AG09319 (cell line): ENCODE data around the gene DIPK1C.

ENCODE experiments used
- DNase-seq: peaks from one replicate; pipeline ENCODE4 v3.0.0-alpha.2; 2010; ENCODE audit warnings: low read depth; ENCODE audit errors: extremely low read depth
- TF ChIP-seq, protein P1 (sequence below): IDR thresholded peaks from 2 replicates; pipeline ENCODE4 v1.5.1; 2011; ENCODE audit warnings: low read depth, mild to moderate bottlenecking, inconsistent platforms, low read length, moderate library complexity

DIPK1C gene

DNA sequence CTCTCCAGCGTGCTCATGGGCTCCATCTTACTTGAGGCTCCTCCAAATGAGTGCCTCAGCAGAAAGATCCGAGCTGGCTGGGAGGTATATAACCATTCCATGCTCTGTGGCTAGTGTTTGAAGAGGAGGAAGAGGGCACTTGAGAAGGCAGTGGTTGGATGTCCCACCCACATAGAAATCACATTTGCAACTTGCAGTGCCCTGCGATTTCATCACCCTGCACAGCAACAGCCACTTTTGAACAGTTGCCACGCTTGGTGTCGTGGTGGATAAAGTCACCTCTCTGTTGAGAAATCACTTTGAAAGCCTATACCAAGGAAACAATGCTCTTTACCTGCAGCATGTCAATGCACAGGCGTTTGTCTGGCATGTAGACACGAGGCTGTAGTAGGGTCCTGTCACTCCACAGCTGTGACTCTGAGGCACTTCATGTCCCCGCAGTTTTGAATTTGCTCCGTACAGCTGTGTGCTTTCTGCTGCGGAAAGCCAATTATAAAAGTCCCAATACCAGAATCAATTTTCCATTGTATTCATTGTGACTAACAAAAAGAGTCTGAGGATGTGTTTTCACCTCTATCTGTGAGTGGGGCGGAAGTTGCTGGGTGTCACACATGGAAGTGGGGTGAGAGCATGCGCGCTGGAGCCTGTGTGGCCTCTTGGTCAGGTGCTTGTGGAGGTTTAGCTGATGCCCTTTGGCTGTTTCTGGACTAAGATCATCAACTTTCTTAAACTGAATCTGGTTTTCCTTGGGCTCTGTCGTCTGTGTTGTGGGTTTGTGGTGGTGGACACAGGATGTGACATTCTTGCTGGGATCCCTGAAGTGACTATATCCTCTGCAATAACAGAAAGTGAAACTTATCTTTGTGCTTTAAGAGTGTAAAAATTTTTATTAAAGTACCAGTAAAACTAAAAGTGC lies 41.9 kb upstream of the DIPK1C start:
- DNase-seq = no peak
- TF ChIP-seq, protein P1, sequence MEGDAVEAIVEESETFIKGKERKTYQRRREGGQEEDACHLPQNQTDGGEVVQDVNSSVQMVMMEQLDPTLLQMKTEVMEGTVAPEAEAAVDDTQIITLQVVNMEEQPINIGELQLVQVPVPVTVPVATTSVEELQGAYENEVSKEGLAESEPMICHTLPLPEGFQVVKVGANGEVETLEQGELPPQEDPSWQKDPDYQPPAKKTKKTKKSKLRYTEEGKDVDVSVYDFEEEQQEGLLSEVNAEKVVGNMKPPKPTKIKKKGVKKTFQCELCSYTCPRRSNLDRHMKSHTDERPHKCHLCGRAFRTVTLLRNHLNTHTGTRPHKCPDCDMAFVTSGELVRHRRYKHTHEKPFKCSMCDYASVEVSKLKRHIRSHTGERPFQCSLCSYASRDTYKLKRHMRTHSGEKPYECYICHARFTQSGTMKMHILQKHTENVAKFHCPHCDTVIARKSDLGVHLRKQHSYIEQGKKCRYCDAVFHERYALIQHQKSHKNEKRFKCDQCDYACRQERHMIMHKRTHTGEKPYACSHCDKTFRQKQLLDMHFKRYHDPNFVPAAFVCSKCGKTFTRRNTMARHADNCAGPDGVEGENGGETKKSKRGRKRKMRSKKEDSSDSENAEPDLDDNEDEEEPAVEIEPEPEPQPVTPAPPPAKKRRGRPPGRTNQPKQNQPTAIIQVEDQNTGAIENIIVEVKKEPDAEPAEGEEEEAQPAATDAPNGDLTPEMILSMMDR = no peak

DNA sequence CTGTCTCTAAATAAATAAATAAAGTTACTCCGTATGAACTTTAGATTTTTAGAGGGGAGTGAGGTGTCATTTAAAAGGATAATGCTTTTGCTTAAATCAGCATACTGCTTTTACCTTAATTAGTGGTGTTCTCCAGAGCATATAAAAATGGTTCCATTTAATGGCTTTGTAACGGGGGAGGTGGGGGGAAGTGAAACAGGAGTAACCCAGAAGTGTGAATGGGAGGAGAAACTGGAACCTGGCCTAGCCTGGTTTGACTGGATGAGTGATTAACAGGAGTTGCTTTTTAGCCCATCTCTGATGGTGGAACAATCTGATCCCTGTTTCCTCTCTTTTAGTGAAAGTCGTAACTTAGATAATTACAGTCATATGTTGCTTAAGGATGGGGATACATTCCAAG lies 40.7 kb upstream of the DIPK1C start:
- no peak for DNase-seq
- TF ChIP-seq, protein P1 = no peak

DNA sequence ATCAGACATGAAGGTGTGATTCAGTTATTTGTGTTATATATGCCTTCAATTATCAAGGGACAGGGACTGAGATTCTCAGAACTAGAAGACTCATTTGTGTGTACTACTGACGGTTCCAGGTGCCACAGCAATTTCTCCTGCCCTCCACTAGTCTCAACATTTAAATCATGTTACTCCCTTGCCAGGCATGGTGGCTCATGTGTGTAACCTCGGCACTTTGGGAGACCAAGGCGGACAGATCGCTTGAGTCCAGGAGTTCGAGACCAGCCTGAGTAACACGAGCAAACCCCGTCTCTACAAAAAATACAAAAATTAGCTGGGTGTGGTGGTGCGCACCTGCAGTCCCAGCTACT lies 40.2 kb upstream of the DIPK1C start:
- TF ChIP-seq, protein P1 = no peak
- no peak for DNase-seq

DNA sequence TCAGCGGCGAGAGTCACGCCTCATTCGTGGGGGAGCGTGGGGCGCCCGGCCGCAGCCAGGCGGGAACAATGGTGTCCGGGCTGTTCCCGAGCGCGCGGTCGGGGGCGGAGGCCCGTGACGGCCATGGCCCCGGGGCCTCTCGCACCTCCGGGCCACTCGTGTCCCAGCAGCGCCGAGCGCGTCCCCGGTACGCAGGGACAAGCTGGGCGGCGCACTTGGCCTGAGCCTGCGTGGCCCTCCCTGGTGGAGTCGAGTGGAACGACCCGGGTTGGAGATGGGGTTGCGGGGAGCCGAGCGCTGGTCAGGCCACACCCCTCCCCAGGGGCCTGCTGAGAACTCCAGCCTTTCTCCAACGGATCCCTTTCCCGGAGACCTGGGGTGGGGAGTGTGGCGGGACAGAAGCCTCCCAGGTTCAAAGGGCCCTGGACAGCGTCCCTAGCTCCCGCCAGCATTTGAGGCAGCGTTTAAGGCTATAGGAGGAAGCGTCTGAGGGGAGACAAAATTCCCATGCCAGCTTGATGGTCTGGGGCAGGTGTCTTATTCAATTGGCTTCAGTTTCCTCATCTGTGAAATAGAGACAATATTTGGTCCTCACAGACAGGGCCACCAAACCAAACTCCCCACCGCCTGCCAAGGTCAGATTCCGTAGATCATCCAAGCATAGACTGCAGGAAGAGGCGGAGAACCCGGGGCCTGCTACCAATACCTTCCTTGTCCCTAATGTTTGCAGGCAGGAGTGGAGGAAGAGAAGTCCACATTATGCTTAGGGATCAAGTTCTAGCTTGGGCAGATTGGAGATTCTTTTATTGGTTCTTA lies 39.6 kb upstream of the DIPK1C start:
- TF ChIP-seq, protein P1 = 0 out of 2 replicates have a peak, but pooled peaks have one; percentile 0

DNA sequence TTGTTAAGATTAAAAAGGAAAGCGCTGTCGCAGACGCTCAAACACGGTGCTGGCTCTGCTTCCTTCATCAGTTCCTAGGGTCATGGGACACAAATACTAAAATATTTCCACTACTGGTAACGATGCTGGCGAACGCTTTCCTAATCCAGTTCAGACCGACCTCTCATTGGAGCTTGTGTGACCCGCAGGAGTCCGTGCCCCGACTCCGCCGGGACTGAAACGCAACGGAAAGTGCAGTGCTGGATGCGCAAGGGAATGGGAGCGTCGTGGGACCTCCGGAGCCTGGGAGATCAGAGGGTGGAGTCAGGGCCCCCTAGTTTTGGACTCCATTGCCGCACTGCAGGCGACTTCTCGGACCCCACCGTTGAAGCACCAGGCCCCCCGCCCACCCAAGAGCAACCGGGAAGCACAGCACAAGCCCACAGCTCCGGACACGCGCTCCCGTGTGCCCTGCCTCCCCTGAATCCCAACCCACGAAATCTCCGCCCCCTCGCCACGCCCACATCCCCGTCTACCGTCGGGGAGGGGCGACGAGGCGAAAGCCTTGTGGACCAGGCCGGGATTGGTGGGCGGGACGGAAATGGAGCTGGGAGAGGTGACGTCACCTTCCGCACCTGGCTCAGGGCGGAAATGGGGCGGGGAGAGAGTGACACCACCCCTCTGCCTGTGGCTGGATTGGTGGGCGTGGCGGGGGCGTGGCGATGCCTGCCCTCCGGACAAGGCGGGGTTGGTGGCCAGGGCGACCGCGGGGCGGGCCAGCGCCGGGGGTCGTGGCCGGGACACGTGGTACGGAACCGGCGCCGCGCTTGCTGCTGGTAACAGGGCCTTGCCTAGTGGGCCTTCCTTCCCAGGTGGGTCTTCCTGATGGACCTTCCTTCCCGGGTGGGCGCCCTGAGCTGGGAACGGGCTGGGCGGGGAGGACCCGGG lies 38.7 kb upstream of the DIPK1C start, which contains the start of gene CNDP2:
CNDP2 (plus strand) TSS at position 783 of the 927 bp plus-strand sequence. CDS start 3,611 bp downstream, outside the sequence.
- peak; percentile 97 for DNase-seq
- TF ChIP-seq, protein P1 = no peak

More for the DNA sequence above, 39.6 kb upstream of the DIPK1C start:
- no peak for DNase-seq

DNA sequence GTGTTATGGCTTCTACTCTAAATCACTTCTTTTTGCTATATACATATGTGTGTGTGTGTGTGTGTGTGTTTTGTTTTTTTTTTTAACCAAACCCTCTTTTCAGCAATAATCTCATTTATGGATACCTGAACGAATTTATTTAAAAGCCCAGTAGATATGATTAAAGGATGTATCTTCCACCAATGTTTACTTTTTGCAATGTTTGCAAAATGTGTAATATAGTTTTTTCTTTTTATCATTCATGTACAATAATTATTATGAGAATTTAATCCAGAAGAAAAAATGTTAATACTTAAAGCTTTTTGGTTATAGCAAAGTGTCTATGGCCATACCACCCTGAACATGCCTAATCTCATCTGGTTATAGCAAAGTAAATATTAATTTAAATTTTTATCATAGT lies 37.4 kb upstream of the DIPK1C start:
- DNase-seq = no peak
- TF ChIP-seq, protein P1 = no peak
